Stimulated activated CD4-positive, alpha-beta T cell treated with anti-CD3 and anti-CD28 coated beads, Interleukin-15, amount 100 ng/mL, for 24 hours (primary cell): ENCODE results near the gene IGSF11.
"Not testable (repeated sequence)": the region's sequence is repeated elsewhere in the genome, so short reads cannot be mapped to it uniquely, and the experiment has no call there.

ENCODE experiments used
- DNase-seq: peaks from one replicate; pipeline ENCODE4 v3.0.0-alpha.2; 2020

The IGSF11 gene, protein sequence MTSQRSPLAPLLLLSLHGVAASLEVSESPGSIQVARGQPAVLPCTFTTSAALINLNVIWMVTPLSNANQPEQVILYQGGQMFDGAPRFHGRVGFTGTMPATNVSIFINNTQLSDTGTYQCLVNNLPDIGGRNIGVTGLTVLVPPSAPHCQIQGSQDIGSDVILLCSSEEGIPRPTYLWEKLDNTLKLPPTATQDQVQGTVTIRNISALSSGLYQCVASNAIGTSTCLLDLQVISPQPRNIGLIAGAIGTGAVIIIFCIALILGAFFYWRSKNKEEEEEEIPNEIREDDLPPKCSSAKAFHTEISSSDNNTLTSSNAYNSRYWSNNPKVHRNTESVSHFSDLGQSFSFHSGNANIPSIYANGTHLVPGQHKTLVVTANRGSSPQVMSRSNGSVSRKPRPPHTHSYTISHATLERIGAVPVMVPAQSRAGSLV

DNA sequence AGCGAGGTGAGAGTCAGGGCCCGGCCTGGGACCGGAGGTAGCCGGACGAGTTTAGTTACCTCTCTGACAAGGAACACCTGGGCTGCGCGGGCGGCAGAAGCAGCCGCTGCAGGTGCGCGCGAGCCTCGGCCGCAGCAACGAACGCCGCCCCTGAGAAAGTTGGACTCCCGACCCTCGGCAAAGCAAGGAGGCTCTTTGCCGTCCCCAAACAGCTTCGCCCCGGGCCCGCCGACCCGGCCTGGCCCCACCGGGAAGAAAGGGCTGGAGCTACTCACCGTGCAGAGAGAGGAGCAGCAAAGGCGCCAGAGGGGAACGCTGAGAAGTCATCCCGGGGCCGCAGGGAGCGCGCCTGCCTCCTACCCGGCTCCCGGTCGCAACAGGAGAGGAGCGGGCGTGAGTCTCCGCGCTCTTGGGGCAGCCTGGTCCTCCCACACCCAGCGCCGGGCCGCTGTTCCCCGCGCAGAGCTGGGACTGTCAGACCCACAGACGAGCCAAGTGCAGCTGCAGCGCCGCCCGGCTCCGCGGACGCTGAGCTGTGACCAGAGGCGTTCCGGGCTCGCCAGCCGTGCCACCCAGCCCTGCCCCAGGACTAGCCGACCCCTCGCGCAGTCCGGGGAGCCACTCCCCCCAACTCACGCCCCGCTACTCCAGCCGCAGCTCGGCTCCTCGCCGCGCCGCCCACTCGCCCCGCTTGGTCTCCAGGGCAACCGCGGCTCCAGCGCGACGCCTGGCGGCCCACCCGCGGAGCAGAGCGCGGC is at the start of gene IGSF11:
IGSF11 (minus strand) TSS at position 591 of the 758 bp plus-strand sequence; CDS start at position 327, 264 bp downstream.
- peak; percentile 81 for DNase-seq

DNA sequence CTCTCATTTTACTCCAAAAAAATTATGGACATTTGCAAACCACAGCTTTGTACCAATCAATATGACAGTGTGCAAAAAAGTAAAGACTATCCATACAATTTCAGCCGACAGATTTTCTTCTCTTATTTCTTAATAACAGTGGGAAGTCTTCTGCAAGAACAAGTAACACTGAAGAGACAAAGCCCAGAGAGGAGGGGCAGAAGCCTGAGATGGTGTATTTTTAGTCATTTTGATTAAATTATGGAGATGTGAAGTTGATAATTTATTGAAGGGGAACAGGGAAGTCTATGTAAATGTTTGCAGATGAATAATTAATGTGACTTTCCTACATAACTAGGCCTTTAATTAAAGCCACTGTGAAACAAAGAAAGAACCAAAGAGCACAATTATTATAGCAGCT is 45.7 kb upstream of the IGSF11 start:
- DNase-seq: no peak

DNA sequence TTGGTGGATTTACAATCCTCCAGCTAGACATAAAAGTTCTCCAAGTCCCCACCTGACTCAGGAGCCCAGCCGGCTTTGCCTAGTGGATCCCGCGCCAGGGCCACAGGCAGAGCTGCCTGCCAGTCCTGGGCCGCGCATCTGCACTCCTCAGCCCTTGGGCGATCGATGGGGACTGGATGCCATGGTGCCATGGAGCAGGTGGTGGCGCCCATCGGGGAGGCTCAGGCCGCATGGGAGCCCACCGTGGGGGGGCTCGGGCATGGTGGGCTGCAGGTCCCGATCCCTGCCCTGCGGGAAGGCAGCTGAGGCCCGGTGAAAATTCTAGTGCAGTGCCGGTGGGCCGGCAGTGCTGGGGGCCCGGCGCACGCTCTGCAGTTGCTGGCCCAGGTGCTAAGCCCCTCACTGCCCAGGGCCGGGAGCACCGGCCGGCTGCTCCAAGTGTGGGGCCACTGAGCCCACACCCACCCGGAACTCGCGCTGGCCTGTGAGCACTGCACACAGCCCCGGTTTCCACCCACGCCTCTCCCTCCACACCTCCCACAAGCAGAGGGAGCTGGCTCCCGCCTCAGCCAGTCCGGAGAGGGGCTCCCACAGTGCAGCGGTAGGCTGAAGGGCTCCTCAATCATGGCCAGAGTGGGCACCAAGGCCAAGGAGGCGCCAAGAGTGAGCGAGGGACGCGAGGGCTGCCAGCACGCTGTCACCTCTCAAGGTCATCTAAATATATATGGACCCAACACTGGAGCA is 38.8 kb upstream of the IGSF11 start:
- DNase-seq: no peak

DNA sequence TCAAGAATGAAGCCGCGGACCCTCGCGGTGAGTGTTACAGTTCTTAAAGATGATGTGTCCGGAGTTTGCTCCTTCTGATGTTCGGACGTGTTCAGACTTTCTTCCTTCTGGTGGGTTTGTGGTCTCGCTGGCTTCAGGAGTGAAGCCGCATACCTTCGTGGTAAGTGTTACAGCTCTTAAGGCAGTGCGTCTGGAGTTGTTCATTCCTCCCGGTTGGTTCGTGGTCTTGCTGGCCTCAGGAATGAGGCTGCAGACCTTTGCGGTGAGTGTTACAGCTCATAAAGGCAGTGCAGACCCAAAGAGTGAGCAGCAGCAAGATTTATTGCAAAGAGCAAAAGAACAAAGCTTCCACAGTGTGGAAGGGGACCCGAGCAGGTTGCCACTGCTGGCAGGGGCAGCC is 37.8 kb upstream of the IGSF11 start:
- not testable (repeated sequence) for DNase-seq

GRCh38 chr3:119069725-119070124 is 35.1 kb upstream of the IGSF11 start:
- DNase-seq: no peak

GRCh38 chr3:119063471-119063870 is 28.8 kb upstream of the IGSF11 start:
- no peak for DNase-seq

DNA sequence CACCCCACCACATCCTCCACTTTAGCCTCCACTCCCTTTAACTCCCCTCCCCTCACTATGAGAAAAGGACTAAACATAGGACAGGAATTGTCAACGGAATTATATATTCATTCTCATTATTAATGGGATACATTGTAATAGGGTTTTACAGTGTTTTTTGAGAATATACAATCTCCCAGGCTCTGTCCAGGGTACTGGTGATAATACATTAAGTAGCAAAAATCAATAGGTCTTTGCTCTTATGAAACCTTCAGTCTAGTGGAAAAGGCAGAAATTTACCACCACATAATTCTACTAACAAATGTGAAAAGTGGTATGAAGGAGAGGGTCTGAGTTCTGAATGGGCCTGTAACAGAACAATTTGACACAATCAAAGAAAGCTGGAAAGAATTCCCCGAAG is 28.2 kb upstream of the IGSF11 start:
- DNase-seq: no peak

GRCh38 chr3:119044593-119044992 is 9.9 kb upstream of the IGSF11 start:
- no peak for DNase-seq

DNA sequence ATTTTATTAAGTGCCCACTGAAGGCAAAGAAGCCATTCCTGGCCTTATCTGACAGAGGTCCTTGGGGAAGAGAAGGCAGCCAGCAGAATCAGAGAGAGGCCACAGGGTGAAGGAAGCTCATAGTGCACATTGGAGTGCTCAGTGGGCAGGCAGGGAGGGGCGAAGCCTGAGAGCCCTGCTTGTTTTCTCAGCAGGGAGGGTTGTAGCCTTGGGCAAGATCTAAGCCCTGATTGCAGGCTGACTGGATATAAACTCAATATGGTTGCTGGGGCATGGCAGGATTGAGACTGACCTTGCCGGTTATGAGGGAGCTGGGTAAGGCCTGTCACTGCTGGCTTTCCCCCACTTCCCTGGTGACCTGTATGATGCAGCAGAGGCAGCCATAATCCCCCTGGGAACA is 7.5 kb upstream of the IGSF11 start:
- DNase-seq: no peak

DNA sequence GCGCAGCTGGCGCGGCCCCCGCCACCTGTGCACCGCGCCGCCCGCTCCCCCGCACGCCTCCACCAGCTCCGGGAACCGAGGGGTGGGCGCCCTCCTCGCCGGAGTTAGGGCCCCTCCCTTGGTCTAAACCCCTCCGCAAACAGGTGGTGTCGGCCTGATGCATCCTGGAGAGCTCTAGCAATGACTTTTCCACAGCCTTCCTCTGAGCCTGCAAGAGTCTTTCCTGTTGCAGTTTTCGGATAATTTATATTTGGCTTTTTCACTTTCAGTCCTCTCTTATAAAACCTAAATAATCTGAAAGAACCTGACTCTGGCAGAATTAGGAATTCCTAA is 334 bp upstream of the IGSF11 start:
- no peak for DNase-seq

GRCh38 chr3:119033393-119034255 is 1.0 kb downstream of the IGSF11 start:
- no peak for DNase-seq

- no peak for DNase-seq
These were observed 9.4 kb downstream of the IGSF11 start for GRCh38 chr3:119025171-119025795.

- no peak for DNase-seq
These were observed 14.7 kb downstream of the IGSF11 start for GRCh38 chr3:119019767-119020518.

- no peak for DNase-seq
These were observed 15.8 kb downstream of the IGSF11 start for GRCh38 chr3:119018690-119019463.

DNA sequence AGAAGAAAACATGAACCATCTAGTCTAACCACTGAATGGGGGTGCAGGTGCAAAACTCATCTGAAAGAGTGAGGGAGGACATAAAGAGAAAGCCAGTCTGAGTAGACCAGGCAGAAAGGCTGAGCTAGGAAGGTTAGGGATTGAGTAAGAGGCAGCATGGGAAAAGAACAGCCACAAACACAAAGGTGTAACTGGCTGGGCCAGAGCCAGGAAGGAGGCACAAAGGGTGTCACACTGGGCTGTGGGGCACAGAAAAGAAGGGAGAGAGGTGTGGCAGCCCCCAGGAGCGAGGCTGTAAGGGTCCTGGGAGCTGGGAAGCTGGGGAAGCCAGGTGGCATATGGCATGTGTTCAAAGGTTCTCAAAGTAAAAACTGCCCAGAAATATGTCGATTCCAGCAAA is 18.7 kb downstream of the IGSF11 start:
- DNase-seq: no peak

DNA sequence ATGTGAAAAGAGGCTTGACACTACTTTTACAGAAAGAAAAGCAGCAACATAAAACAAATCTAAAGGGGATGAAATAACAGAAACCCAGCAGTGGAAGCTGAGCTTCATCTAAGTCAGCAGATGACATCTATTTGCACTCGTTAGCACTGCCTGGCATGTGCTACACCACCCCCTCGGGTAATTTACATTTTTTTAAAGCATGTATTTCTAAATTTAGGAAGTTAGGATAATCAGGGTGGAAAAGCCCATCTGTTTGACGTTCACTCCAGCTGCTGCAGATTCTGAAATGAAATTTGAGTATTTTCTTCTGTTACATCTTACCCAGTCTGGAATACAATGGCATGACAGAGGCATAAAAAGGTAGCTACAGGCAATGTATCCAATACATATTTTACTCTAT is 20.7 kb downstream of the IGSF11 start:
- DNase-seq: no peak

DNA sequence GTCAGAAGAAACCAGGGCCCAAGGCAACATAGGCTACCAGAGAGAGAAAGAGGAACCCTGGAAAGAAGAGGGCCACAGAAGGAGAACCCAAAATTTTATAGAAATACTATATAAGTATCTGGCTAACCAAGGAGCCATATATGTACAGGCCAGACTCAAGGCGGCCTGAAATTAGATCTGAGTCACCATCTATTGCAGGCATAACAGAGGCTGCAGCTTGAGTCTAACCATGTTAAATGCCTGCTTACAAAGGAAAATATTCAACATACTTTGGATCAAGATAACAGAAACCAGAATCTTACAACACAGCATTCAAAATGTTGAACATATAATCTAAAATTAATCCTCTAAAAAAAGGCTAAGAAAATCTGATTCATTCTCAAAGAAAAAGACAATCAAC is 23.1 kb downstream of the IGSF11 start:
- DNase-seq: no peak

- DNase-seq: no peak
These were observed 37.5 kb downstream of the IGSF11 start for GRCh38 chr3:118997190-118997589.

GRCh38 chr3:118991775-118992174 is 42.9 kb downstream of the IGSF11 start:
- no peak for DNase-seq

DNA sequence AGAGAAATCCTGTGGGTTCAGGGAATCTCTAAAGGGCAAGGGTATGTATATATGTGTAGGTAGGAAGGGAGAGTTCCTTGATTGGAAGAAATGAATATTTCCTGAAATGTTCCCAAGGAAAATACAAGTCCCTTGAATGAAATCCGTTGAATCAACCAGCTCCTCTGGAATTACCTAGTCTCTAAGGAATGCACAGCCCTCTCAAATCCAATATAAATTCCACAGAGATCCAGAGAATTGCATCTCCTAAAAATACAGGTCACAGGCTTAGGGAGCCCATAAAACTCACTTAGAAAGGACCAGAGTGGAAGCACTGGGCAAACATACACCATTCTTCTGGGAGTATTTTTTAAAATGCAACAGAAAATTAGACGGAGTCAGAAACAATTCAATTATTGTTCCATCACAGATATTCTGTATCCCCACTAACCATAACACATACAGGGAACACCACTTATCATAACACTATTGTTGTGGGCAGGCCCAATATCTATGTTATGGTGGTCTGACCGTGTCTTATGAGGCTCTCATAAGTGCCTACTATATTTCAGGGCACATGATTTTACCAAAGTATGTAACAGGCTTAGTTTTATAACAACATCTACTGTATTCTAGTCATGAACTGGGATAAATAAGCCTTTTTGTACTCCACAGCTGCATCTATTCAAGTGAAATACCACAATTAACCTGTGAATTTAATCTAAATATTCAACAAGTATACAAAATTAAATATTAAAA is 43.7 kb downstream of the IGSF11 start:
- DNase-seq: no peak
